Ovary (tissue), 9 donors: ENCODE measurements around the gene ZNF217. TPM values are rescaled to one million over a fixed set of nuclear protein-coding genes. Genes with fewer than 3 reads are reported as not detected.
"Not testable (repeated sequence)": the region's sequence is repeated elsewhere in the genome, so short reads cannot be mapped to it uniquely, and the experiment has no call there.

Experiments
- DNase-seq, 5 donors: peaks; one replicate each; pipeline ENCODE4 v3.0.0-alpha.2; 2019 to 2020
- H3K27ac ChIP-seq, 2 donors: fragments of 200-600 bp; one replicate each; pipeline versions ENCODE4 v1.5.1 to v1.8.0; 2019 to 2022
- H3K27me3 ChIP-seq: fragments of 200-600 bp; one replicate; pipeline ENCODE4 v1.8.0; 2022
- H3K36me3 ChIP-seq: fragments of 200-600 bp; sonication (generic); one replicate; pipeline ENCODE4 v1.5.1; 2019
- H3K4me1 ChIP-seq: one replicate; pipeline ENCODE4 v1.8.1; 2013; ENCODE audit warnings: mild to moderate bottlenecking, moderate library complexity; ENCODE audit not compliant: insufficient read depth
- H3K4me3 ChIP-seq: fragments of 200-600 bp; sonication (generic); one replicate; pipeline ENCODE4 v1.5.1; 2017
- H3K9me3 ChIP-seq, 2 donors: fragments of 200-600 bp in 1 of 2; sonication (generic) in 1 of 2; one replicate each; pipeline versions ENCODE4 v1.5.1 to v1.8.1; 2013 to 2019; ENCODE audit warnings: mild to moderate bottlenecking in 1 of 2, moderate library complexity in 1 of 2
- EP300 ChIP-seq: sonication (generic); formaldehyde crosslinking; IDR thresholded peaks from one replicate; pipeline ENCODE4 v1.6.1; 2017; ENCODE audit warnings: antibody characterized with exemption
- POLR2A ChIP-seq: fragments of 450-650 bp; IDR thresholded peaks from one replicate; pipeline ENCODE4 v1.6.1; 2017; ENCODE audit warnings: antibody characterized with exemption, mild to moderate bottlenecking, moderate library complexity
- WGBS, 3 donors: extraction: QIAGEN DNeasy Blood & Tissue Kit in 1 of 3; methylation state at CpG; one replicate each; pipeline versions ENCODE4 v1.1.5 to v1.1.7; 2013 to 2017; 5-methylcytosine and 5-hydroxymethylcytosine counted together
- intact Hi-C, 4 donors: fragments of 100-400 bp; cut with DNase I; formaldehyde crosslinking; loops; one replicate each; pipeline versions ENCODE4 v1.11.0 to v1.15.1; 2022 to 2023
- polyA plus RNA-seq, 2 donors: library from polyadenylated mRNA; stranded (reverse); fragments of 200-250 nt in 1 of 2; fragments of 350-450 nt in 1 of 2; fragmentation: Illumina TruSeq in 1 of 2; extraction: RNeasy Lipid Tissue Mini Kit (QIAGEN cat#74804) in 1 of 2; gene quantifications; one replicate each; pipeline ENCODE4 v1.2.3, GENCODE V29; 2013 to 2014
- total RNA-seq, 7 donors: library from RNA; depleted of rRNA in 2 of 7; stranded (reverse); fragments of >200 nt in 2 of 7; fragmentation: NEBNext Ultra II Directional in 3 of 7; extraction: Animal tissue kit (Norgen Biotek cat#: 25700) in 3 of 7; gene quantifications; one replicate each; pipeline versions ENCODE4 v1.1.0 to v1.2.4, GENCODE V29; 2016 to 2023
- TF ChIP-seq, protein P1 (sequence below), 3 donors: fragments of 450-650 bp in 2 of 3; fragments of 200-600 bp in 1 of 3; IDR thresholded peaks; one replicate each; pipeline versions ENCODE4 v1.5.1 to v1.8.0; 2016 to 2022; ENCODE audit warnings: antibody characterized with exemption in 3 of 3, mild to moderate bottlenecking in 1 of 3
- donor health status: DM: no; HTN: no; CAD: no; lungs with moderate emphysema.
- donor health status: DM: no; HTN: no; CAD: no.
- donor health status: Bipolar disorder and iron deficiency.
- donor health status: DM: yes; HTN: yes; CAD: no.
- donor health status: DM: no; HTN: no; CAD: no.
- donor health status: DM: yes; HTN: yes; CAD: no.

Gene ZNF217
- total and polyA plus RNA-seq, 9 donors: 13.1 to 69.7 (median 20.8) TPM

DNA sequence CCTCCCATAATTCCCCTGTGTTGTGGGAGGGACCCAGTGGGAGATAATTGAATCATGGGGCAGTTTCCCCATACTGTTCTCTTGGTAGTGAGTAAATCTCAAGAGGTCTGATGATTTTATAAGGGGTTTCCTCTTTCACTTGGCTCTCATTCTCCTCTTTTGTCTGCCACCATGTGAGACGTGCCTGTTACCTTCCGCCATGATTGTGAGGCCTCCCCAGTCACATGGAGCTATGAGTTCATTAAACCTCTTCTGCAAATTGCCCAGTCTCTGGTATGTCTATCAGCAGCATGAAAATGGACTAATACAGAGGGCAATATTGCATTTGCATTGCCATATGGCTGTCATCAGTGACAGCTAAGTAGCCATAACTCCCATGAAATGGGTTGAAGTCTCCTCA, 63.2 kb downstream of the ZNF217 start:
- Histone ChIP-seq H3K4me3 (no peak overlapping the region), H3K27ac (no peak overlapping the region), H3K4me1 (no peaks in the 10 kb centered on the region), H3K27me3 (no peaks in the 10 kb centered on the region), H3K9me3 (no peaks in the 10 kb centered on the region), H3K36me3 (no peaks in the 10 kb centered on the region)
- intact Hi-C loops: no loop called here
- 60 to 67% (median 63%) methylated on average over 2 of the region's 2 CpGs for WGBS, 3 donors
- TF ChIP-seq, protein P1, sequence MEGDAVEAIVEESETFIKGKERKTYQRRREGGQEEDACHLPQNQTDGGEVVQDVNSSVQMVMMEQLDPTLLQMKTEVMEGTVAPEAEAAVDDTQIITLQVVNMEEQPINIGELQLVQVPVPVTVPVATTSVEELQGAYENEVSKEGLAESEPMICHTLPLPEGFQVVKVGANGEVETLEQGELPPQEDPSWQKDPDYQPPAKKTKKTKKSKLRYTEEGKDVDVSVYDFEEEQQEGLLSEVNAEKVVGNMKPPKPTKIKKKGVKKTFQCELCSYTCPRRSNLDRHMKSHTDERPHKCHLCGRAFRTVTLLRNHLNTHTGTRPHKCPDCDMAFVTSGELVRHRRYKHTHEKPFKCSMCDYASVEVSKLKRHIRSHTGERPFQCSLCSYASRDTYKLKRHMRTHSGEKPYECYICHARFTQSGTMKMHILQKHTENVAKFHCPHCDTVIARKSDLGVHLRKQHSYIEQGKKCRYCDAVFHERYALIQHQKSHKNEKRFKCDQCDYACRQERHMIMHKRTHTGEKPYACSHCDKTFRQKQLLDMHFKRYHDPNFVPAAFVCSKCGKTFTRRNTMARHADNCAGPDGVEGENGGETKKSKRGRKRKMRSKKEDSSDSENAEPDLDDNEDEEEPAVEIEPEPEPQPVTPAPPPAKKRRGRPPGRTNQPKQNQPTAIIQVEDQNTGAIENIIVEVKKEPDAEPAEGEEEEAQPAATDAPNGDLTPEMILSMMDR (IDR thresholded peaks at IDR 0.05): no peak
- TF ChIP-seq POLR2A: no peak
- no peak for DNase-seq

DNA sequence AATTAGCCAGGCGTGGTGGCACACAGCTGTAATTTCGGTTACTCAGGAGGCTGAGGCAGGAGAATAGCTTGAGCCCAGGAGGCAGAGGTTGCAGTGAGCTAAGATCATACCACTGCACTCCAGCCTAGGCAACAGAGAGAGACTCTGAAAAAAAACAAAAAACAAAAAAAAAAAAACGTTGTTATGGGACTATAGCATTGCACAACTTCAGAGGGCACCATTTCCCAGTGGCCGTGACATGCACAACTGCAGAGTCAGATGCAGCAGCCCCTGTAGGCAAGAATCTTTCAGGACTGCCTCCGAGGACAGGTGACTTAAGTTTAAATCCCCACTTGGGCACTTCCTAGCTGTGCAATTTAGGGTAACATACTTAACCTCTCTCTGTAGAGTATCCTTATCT, 64.0 kb downstream of the ZNF217 start:
- Histone ChIP-seq H3K36me3 (no peaks in the 10 kb centered on the region), H3K4me3 (no peak overlapping the region), H3K9me3 (no peaks in the 10 kb centered on the region), H3K4me1 (no peaks in the 10 kb centered on the region), H3K27ac (no peak overlapping the region), H3K27me3 (no peaks in the 10 kb centered on the region)
- TF ChIP-seq POLR2A (no peak), EP300 (no peak)
- TF ChIP-seq, protein P1 (IDR thresholded peaks at IDR 0.05): no peak
- intact Hi-C loops: no loop called here
- WGBS, 3 donors: 86 to 87% (median 86%) methylated on average over 5 of the region's 5 CpGs
- DNase-seq: no peak

DNA sequence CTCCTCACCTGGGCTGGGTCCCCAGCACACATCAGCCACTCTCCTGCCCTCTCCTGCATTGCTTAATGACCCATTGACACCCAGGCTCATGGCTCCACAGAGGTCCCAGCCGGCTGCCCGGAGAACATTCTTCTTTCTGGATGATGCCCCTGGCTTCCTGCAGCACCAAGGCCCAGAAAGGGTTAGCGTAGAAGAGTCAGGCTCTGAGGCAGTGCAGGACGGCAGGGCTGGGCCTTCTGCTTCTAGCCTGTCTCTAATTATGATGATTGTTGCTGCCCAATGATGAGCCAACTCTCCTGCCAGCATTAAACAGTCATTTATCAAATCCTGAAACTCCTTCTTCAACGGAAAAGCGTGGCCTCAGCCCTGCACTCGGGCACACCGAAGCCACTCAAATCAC, 66.4 kb downstream of the ZNF217 start:
- intact Hi-C loops: no loop called here
- TF ChIP-seq EP300 (no peak), POLR2A (no peak)
- TF ChIP-seq, protein P1 (IDR thresholded peaks at IDR 0.05): no peak
- no peaks in the 10 kb centered on the region for H3K4me1 ChIP-seq

DNA sequence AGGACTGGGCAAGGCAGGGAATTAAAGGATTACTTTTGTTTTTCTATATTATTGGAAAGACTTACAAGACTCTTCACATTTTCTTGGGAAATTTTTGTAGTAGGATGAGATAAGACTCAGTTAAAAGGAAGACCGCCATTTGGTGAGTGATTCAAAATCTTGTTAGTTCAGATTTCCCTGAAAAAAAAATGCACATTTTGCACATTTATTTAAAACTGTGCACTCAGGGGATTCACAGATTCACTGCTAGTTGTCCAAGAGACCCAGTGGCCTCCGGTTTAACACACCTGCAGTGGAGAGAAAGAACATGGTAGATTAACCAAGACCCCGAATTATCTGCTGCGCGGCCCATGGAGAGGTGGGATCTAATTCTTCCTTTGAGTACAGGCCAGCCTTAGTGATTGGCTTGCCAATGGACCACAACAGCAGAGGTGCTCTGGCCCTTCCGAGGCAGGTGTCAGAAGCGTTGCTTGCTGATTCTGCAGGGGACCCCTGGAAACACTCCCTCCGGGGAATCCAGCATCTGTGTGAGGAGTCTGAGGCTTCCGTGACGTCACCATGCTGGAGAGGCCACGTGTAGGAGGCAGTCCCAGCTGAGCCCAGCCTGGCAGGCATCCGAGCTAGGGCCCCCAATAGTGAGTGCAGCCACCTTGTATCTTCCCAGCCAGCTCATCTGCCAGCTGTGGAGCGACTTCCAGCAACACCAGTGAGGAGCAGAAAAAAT, 68.9 kb downstream of the ZNF217 start:
- TF ChIP-seq, protein P1 (IDR thresholded peaks at IDR 0.05): no peak
- TF ChIP-seq EP300 (no peak), POLR2A (no peak)
- no peak for DNase-seq
- no peaks in the 10 kb centered on the region for H3K36me3 ChIP-seq
- WGBS, 3 donors: 62 to 68% (median 66%) methylated on average over 13 of the region's 13 CpGs
- no peak overlapping the region for H3K27ac ChIP-seq
- intact Hi-C loops: no loop called here
- no peaks in the 10 kb centered on the region for H3K27me3 ChIP-seq
- no peaks in the 10 kb centered on the region for H3K9me3 ChIP-seq
- H3K4me3 ChIP-seq: no peak overlapping the region
- H3K4me1 ChIP-seq: no peaks in the 10 kb centered on the region

More for the DNA sequence above, 66.4 kb downstream of the ZNF217 start:
- DNase-seq: no peak
- H3K36me3 ChIP-seq: no peaks in the 10 kb centered on the region
- no peak overlapping the region for H3K4me3 ChIP-seq
- H3K27ac ChIP-seq: no peak overlapping the region
- 79 to 89% (median 85%) methylated on average over 8 of the region's 8 CpGs for WGBS, 3 donors
- H3K27me3 ChIP-seq: no peaks in the 10 kb centered on the region
- no peaks in the 10 kb centered on the region for H3K9me3 ChIP-seq

DNA sequence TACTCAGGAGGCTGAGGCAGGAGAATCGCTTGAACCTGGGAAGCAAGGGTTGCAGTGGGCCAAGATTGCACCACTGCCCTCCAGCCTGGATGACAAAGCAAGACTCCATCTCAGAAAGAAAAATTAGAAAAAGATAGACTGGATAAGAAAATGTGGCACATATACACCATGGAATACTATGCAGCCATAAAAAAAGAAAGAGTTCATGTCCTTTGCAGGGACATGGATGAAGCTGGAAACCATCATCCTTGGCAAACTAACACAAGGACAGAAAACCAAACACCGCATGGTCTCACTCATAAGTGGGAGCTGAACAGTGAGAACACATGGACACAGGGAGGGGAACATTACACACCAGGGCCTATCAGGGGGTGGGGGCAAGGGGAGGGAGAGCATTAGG, 70.0 kb downstream of the ZNF217 start:
- WGBS, 3 donors: 96 to 98% (median 97%) methylated on average over 2 of the region's 2 CpGs
- H3K27ac ChIP-seq, intact Hi-C loops: not testable (repeated sequence)

More for the DNA sequence above, 70.0 kb downstream of the ZNF217 start:
- H3K9me3 ChIP-seq, DNase-seq, H3K4me3 ChIP-seq, H3K36me3 ChIP-seq, H3K27me3 ChIP-seq, H3K4me1 ChIP-seq: not testable (repeated sequence)
